ENCODE measurements around the gene RAB14. TPM values are rescaled to one million over a fixed set of nuclear protein-coding genes. Genes with fewer than 3 reads are reported as not detected.

Gene RAB14
- total RNA-seq, 2 donors from 2014 or later: 13.5 to 21.8 TPM

GRCh38 chr9:121237916-121238315 lies 36.2 kb upstream of the RAB14 start:
- Histone ChIP-seq H3K4me1 (peaks cover 8% of the 10 kb centered on the region), H3K36me3 (replicated peaks in 1 of 2; ENCODE audit: insufficient read depth in 1 of 2, low read depth in 2 of 2) (no peaks in the 10 kb centered on the region), H3K27ac (no peak overlapping the region), H3K27me3 (no peaks in the 10 kb centered on the region), H3K9me3 (no peaks in the 10 kb centered on the region), H3K4me3 (no peak overlapping the region)
- TF ChIP-seq CTCF (IDR thresholded peaks at IDR 0.05): no peak
- TF ChIP-seq POLR2A (IDR thresholded peaks at IDR 0.05): no peak
- 81 to 84% methylated on average over 3 of the region's 3 CpGs for WGBS, 2 donors
- no peak for ATAC-seq
- no peak for DNase-seq
- intact Hi-C loops (cut with DNase I): no loop called here

GRCh38 chr9:121235512-121235911 lies 33.8 kb upstream of the RAB14 start:
- ATAC-seq (no peak), DNase-seq (peak in 2 of 4 donors; percentile 31 to 47)
- H3K9me3 ChIP-seq: no peaks in the 10 kb centered on the region
- TF ChIP-seq POLR2A (IDR thresholded peaks at IDR 0.05) (no peak), CTCF (IDR thresholded peaks at IDR 0.05) (no peak)
- H3K27ac ChIP-seq: no peak overlapping the region
- no peaks in the 10 kb centered on the region for H3K27me3 ChIP-seq
- peaks cover 8% of the 10 kb centered on the region for H3K4me1 ChIP-seq
- no peak overlapping the region for H3K4me3 ChIP-seq
- H3K36me3 ChIP-seq (replicated peaks in 1 of 2; ENCODE audit: insufficient read depth in 1 of 2, low read depth in 2 of 2): no peaks in the 10 kb centered on the region
- intact Hi-C loops (cut with DNase I): no loop called here
- 53 to 67% methylated on average over 5 of the region's 5 CpGs for WGBS, 2 donors

DNA sequence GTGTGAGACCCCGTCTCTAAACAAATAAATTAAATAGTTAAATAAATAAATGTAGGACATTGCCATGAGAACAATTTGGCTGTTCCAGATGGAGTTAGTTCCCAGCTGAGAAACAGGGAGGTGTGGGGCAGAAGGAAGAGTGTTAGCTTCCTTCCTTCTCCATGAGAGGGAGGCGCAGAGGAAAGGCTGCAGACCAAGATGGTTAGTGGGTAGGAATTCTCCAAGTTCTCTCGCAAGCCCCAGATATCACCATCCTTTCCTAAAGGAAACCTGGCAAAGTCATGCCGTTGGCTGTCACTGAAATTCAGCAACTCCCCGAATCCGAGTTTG lies 33.1 kb upstream of the RAB14 start:
- Histone ChIP-seq H3K36me3 (replicated peaks in 1 of 2; ENCODE audit: insufficient read depth in 1 of 2, low read depth in 2 of 2) (no peaks in the 10 kb centered on the region), H3K9me3 (no peaks in the 10 kb centered on the region), H3K27ac (no peak overlapping the region), H3K27me3 (no peaks in the 10 kb centered on the region), H3K4me3 (no peak overlapping the region), H3K4me1 (peaks cover 8% of the 10 kb centered on the region)
- DNase-seq: no peak
- 79 to 88% methylated on average over 6 of the region's 6 CpGs for WGBS, 2 donors
- TF ChIP-seq CTCF (IDR thresholded peaks at IDR 0.05): no peak
- no peak for TF ChIP-seq POLR2A (IDR thresholded peaks at IDR 0.05)
- no peak for ATAC-seq
- intact Hi-C loops (cut with DNase I): no loop called here

- H3K27me3 ChIP-seq: no peaks in the 10 kb centered on the region
- WGBS, 2 donors: 73 to 81% methylated on average over 11 of the region's 11 CpGs
- H3K9me3 ChIP-seq: no peaks in the 10 kb centered on the region
- no peaks in the 10 kb centered on the region for H3K36me3 ChIP-seq (replicated peaks in 1 of 2; ENCODE audit: insufficient read depth in 1 of 2, low read depth in 2 of 2)
- peaks cover 8% of the 10 kb centered on the region for H3K4me1 ChIP-seq
- no peak overlapping the region for H3K27ac ChIP-seq
- ATAC-seq: no peak
- DNase-seq: peak in 1 of 4 donors; percentile 20
- intact Hi-C loops (cut with DNase I): no loop called here
- no peak overlapping the region for H3K4me3 ChIP-seq
- TF ChIP-seq POLR2A (IDR thresholded peaks at IDR 0.05) (no peak), CTCF (IDR thresholded peaks at IDR 0.05) (no peak)
Observed at GRCh38 chr9:121233906-121234831, 32.5 kb upstream of the RAB14 start.

- WGBS, 2 donors: 86 to 96% methylated on average over 4 of the region's 4 CpGs
- no peak for ATAC-seq
- Histone ChIP-seq H3K4me1 (peaks cover 8% of the 10 kb centered on the region), H3K27me3 (no peaks in the 10 kb centered on the region), H3K9me3 (no peaks in the 10 kb centered on the region), H3K4me3 (no peak overlapping the region), H3K27ac (no peak overlapping the region), H3K36me3 (replicated peaks in 1 of 2; ENCODE audit: insufficient read depth in 1 of 2, low read depth in 2 of 2) (no peaks in the 10 kb centered on the region)
- TF ChIP-seq POLR2A (IDR thresholded peaks at IDR 0.05) (no peak), CTCF (IDR thresholded peaks at IDR 0.05) (no peak)
- DNase-seq: no peak
- intact Hi-C loops (cut with DNase I): no loop called here
Observed at GRCh38 chr9:121232251-121232650, 30.6 kb upstream of the RAB14 start.

All from body of pancreas (tissue), 4 donors.